Smooth muscle cell of the brain vasculature (primary cell): Measurements from ENCODE around the gene C3orf38.
A peak's percentile ranks its signal among the peaks of the same experiment; 100 is the strongest.
"Not testable (repeated sequence)": the region's sequence is repeated elsewhere in the genome, so short reads cannot be mapped to it uniquely, and the experiment has no call there.

Experiments used
- DNase-seq: peaks from one replicate; pipeline ENCODE4 v3.0.0-alpha.2; 2012; ENCODE audit warnings: low read depth, low spot score

Gene C3orf38

GRCh38 chr3:88152841-88153240, 3.1 kb downstream of the C3orf38 start:
- DNase-seq: no peak

- DNase-seq: no peak
Measured at GRCh38 chr3:88166419-88166971, 16.7 kb downstream of the C3orf38 start.

GRCh38 chr3:88167173-88167572, 17.4 kb downstream of the C3orf38 start:
- no peak for DNase-seq

- no peak for DNase-seq
Measured at GRCh38 chr3:88167704-88168103, 17.9 kb downstream of the C3orf38 start.

- DNase-seq: no peak
Measured at GRCh38 chr3:88168171-88168570, 18.4 kb downstream of the C3orf38 start.

- no peak for DNase-seq
Measured at GRCh38 chr3:88180398-88180999, 30.7 kb downstream of the C3orf38 start.

- not testable (repeated sequence) for DNase-seq
Measured at GRCh38 chr3:88182165-88182918, 32.6 kb downstream of the C3orf38 start.

GRCh38 chr3:88188436-88188835, 38.7 kb downstream of the C3orf38 start:
- DNase-seq: no peak

- no peak for DNase-seq
Measured at GRCh38 chr3:88189361-88189810, 39.6 kb downstream of the C3orf38 start.

GRCh38 chr3:88191872-88192409, 42.2 kb downstream of the C3orf38 start:
- no peak for DNase-seq

GRCh38 chr3:88192631-88193030, 42.9 kb downstream of the C3orf38 start:
- no peak for DNase-seq

- DNase-seq: no peak
Measured at GRCh38 chr3:88195951-88196434, 46.2 kb downstream of the C3orf38 start.

- DNase-seq: no peak
Measured at GRCh38 chr3:88198121-88198520, 48.4 kb downstream of the C3orf38 start.

- DNase-seq: peak; percentile 65
Measured at GRCh38 chr3:88203642-88204055, 53.9 kb downstream of the C3orf38 start.
